HL-60 (cell line): ENCODE results near the gene SNRK.
A peak's percentile ranks its signal among the peaks of the same experiment; 100 is the strongest.

Experiments used
- DNase-seq, 2 experiments: peaks; one replicate each; pipeline ENCODE4 v3.0.0-alpha.2; 2010 to 2020; ENCODE audit warnings: low read depth in 1 of 2, low spot score in 1 of 2
- H3K27ac ChIP-seq: fragments of 250-450 bp; sonication (Bioruptor Pico); replicated peaks from 2 replicates; pipeline ENCODE4 v1.5.1; 2020; ENCODE audit warnings: mild to moderate bottlenecking, moderate library complexity
- H3K27me3 ChIP-seq: fragments of 250-450 bp; sonication (Bioruptor Pico); 2 replicates; pipeline ENCODE4 v1.5.1; 2021; ENCODE audit warnings: mild to moderate bottlenecking, moderate library complexity; ENCODE audit not compliant: insufficient read depth, poor library complexity, severe bottlenecking
- H3K4me3 ChIP-seq: replicated peaks from 2 replicates; pipeline ENCODE4 v1.5.1; 2011; ENCODE audit warnings: mild to moderate bottlenecking, control low read depth, low read length; ENCODE audit not compliant: insufficient read depth
- CTCF ChIP-seq: IDR thresholded peaks from one replicate; pipeline ENCODE4 v1.5.1; 2011; ENCODE audit warnings: low read length, control low read depth, inconsistent platforms; ENCODE audit not compliant: insufficient read depth
- GABPA ChIP-seq: IDR thresholded peaks from 2 replicates; pipeline ENCODE4 v1.6.1; 2012; ENCODE audit warnings: low read depth
- POLR2AphosphoS5 ChIP-seq: IDR thresholded peaks from 2 replicates; pipeline ENCODE4 v1.6.1; 2012; ENCODE audit warnings: low read depth
- REST ChIP-seq: IDR thresholded peaks from 2 replicates; pipeline ENCODE4 v1.6.1; 2012; ENCODE audit warnings: low read depth; ENCODE audit not compliant: insufficient replicate concordance
- SPI1 ChIP-seq: IDR thresholded peaks from 2 replicates; pipeline ENCODE4 v1.6.1; 2012; ENCODE audit warnings: low read depth, mild to moderate bottlenecking, borderline replicate concordance

Gene SNRK

GRCh38 chr3:43243590-43244587 is 42.5 kb upstream of the SNRK start:
- no peak for TF ChIP-seq GABPA
- TF ChIP-seq REST, result no peak
- no peak for TF ChIP-seq CTCF
- no peak for TF ChIP-seq SPI1
- TF ChIP-seq POLR2AphosphoS5, result no peak
- Histone ChIP-seq H3K4me3 (no peak overlapping the region), H3K27me3 (no peaks in the 10 kb centered on the region), H3K27ac (no peak overlapping the region)
- DNase-seq, result peak in 1 of 2 experiments; percentile 6

GRCh38 chr3:43244694-43245093 is 41.6 kb upstream of the SNRK start:
- TF ChIP-seq POLR2AphosphoS5 (no peak), SPI1 (no peak), CTCF (no peak), REST (no peak), GABPA (no peak)
- no peak for DNase-seq
- Histone ChIP-seq H3K27ac (no peak overlapping the region), H3K27me3 (no peaks in the 10 kb centered on the region), H3K4me3 (no peak overlapping the region)

GRCh38 chr3:43246976-43247375 is 39.4 kb upstream of the SNRK start:
- Histone ChIP-seq H3K27me3 (no peaks in the 10 kb centered on the region), H3K4me3 (no peak overlapping the region), H3K27ac (no peak overlapping the region)
- no peak for DNase-seq
- TF ChIP-seq SPI1 (no peak), REST (no peak), CTCF (no peak), POLR2AphosphoS5 (no peak), GABPA (no peak)
